ENCODE measurements around the gene MYLK. TPM values are rescaled to one million over a fixed set of nuclear protein-coding genes. Genes with fewer than 3 reads are reported as not detected.

MYLK gene
- total and polyA plus RNA-seq, 4 donors = 17.1 to 158 (median 41.9) TPM

GRCh38 chr3:123658118-123658851 is 225.8 kb downstream of the MYLK start:
- Histone ChIP-seq H3K27me3 (ENCODE audit: control insufficient read depth in 4 of 4, insufficient read depth in 4 of 4, low read length in 3 of 4) (no peaks in the 10 kb centered on the region), H3K9me3 (ENCODE audit: control insufficient read depth in 4 of 4, low read length in 3 of 4) (no peaks in the 10 kb centered on the region), H3K36me3 (ENCODE audit: control insufficient read depth in 4 of 4, insufficient read depth in 3 of 4, low read depth in 1 of 4, low read length in 3 of 4) (peaks cover 6 to 28% (median 21%) of the 10 kb centered on the region in 4 donors), H3K4me3 (ENCODE audit: low read depth in 1 of 3, low read length in 3 of 3) (no peak overlapping the region), H3K9ac (ENCODE audit: low read depth in 1 of 2, low read length in 2 of 2) (no peak overlapping the region), H3K4me1 (ENCODE audit: control insufficient read depth in 4 of 4, insufficient read depth in 4 of 4, low read length in 3 of 4) (peaks cover 4 to 18% (median 13%) of the 10 kb centered on the region in 4 donors), H3K27ac (ENCODE audit: low read depth in 1 of 2, low read length in 2 of 2) (peak overlapping the region; percentile 13 to 39)
- TF ChIP-seq GABPA (IDR thresholded peaks at IDR 0.05 in 1 of 2, conservative IDR thresholded peaks at IDR 0.05 in 1 of 2) (no peak), HNF4G (IDR thresholded peaks at IDR 0.05) (no peak), HNF4A (conservative IDR thresholded peaks at IDR 0.05) (no peak), SP1 (IDR thresholded peaks at IDR 0.05) (no peak), ATF3 (IDR thresholded peaks at IDR 0.05) (no peak), RXRA (IDR thresholded peaks at IDR 0.05) (no peak), FOXA1 (IDR thresholded peaks at IDR 0.05) (no peak), RAD21 (IDR thresholded peaks at IDR 0.05) (no peak), FOXA2 (IDR thresholded peaks at IDR 0.05) (no peak), JUND (IDR thresholded peaks at IDR 0.05) (no peak), ZBTB33 (IDR thresholded peaks at IDR 0.05) (no peak)
- WGBS = 93% methylated on average over 1 of the region's 1 CpG
- DNase-seq (ENCODE audit: low spot score) = no peak

GRCh38 chr3:123657568-123657967 is 226.6 kb downstream of the MYLK start:
- H3K4me1 ChIP-seq (ENCODE audit: control insufficient read depth in 4 of 4, insufficient read depth in 4 of 4, low read length in 3 of 4) = peaks cover 4 to 25% (median 18%) of the 10 kb centered on the region in 4 donors
- H3K27ac ChIP-seq (ENCODE audit: low read depth in 1 of 2, low read length in 2 of 2) = peak overlapping the region; percentile 24 to 39
- H3K36me3 ChIP-seq (ENCODE audit: control insufficient read depth in 4 of 4, insufficient read depth in 3 of 4, low read depth in 1 of 4, low read length in 3 of 4) = peaks cover 5 to 22% (median 19%) of the 10 kb centered on the region in 4 donors
- H3K27me3 ChIP-seq (ENCODE audit: control insufficient read depth in 4 of 4, insufficient read depth in 4 of 4, low read length in 3 of 4) = no peaks in the 10 kb centered on the region
- no peaks in the 10 kb centered on the region for H3K9me3 ChIP-seq (ENCODE audit: control insufficient read depth in 4 of 4, low read length in 3 of 4)
- WGBS = 59% methylated on average over 6 of the region's 6 CpGs
- no peak for DNase-seq (ENCODE audit: low spot score)
- H3K4me3 ChIP-seq (ENCODE audit: low read depth in 1 of 3, low read length in 3 of 3) = no peak overlapping the region
- H3K9ac ChIP-seq (ENCODE audit: low read depth in 1 of 2, low read length in 2 of 2) = no peak overlapping the region
- TF ChIP-seq SP1 (IDR thresholded peaks at IDR 0.05) (peak; percentile 9), MAX (IDR thresholded peaks at IDR 0.05) (no peak), RXRA (IDR thresholded peaks at IDR 0.05) (peak; percentile 56 to 63), NR2F2 (IDR thresholded peaks at IDR 0.05) (peak; percentile 60)

GRCh38 chr3:123657111-123657510 is 227.0 kb downstream of the MYLK start:
- peaks cover 4 to 26% (median 21%) of the 10 kb centered on the region in 4 donors for H3K4me1 ChIP-seq (ENCODE audit: control insufficient read depth in 4 of 4, insufficient read depth in 4 of 4, low read length in 3 of 4)
- H3K36me3 ChIP-seq (ENCODE audit: control insufficient read depth in 4 of 4, insufficient read depth in 3 of 4, low read depth in 1 of 4, low read length in 3 of 4) = peaks cover 4 to 22% (median 19%) of the 10 kb centered on the region in 4 donors
- no peak for TF ChIP-seq SP1 (IDR thresholded peaks at IDR 0.05)
- TF ChIP-seq CTCF (IDR thresholded peaks at IDR 0.05; ENCODE audit: low read depth, low read length, missing input control) = no peak
- no peak for TF ChIP-seq GABPA (IDR thresholded peaks at IDR 0.05 in 1 of 2, conservative IDR thresholded peaks at IDR 0.05 in 1 of 2)
- no peak for TF ChIP-seq EGR1 (IDR thresholded peaks at IDR 0.05; ENCODE audit: low read depth in 2 of 2)
- no peak for TF ChIP-seq MAX (IDR thresholded peaks at IDR 0.05)
- TF ChIP-seq JUND (IDR thresholded peaks at IDR 0.05) = no peak
- TF ChIP-seq YY1 (IDR thresholded peaks at IDR 0.05) = no peak
- no peak for TF ChIP-seq RXRA (IDR thresholded peaks at IDR 0.05)
- TF ChIP-seq RAD21 (IDR thresholded peaks at IDR 0.05) = no peak
- TF ChIP-seq FOXA2 (IDR thresholded peaks at IDR 0.05) = no peak
- TF ChIP-seq NR2F2 (IDR thresholded peaks at IDR 0.05) = no peak
- TF ChIP-seq HNF4G (IDR thresholded peaks at IDR 0.05) = no peak
- TF ChIP-seq HNF4A (conservative IDR thresholded peaks at IDR 0.05) = no peak
- no peak for TF ChIP-seq FOXA1 (IDR thresholded peaks at IDR 0.05)
- TF ChIP-seq REST (IDR thresholded peaks at IDR 0.05) = no peak
- no peak for DNase-seq (ENCODE audit: low spot score)
- no peaks in the 10 kb centered on the region for H3K9me3 ChIP-seq (ENCODE audit: control insufficient read depth in 4 of 4, low read length in 3 of 4)
- H3K27ac ChIP-seq (ENCODE audit: low read depth in 1 of 2, low read length in 2 of 2) = peak overlapping the region; percentile 14 to 24
- H3K4me3 ChIP-seq (ENCODE audit: low read depth in 1 of 3, low read length in 3 of 3) = no peak overlapping the region
- no peaks in the 10 kb centered on the region for H3K27me3 ChIP-seq (ENCODE audit: control insufficient read depth in 4 of 4, insufficient read depth in 4 of 4, low read length in 3 of 4)
- WGBS = 85% methylated on average over 10 of the region's 10 CpGs
- H3K9ac ChIP-seq (ENCODE audit: low read depth in 1 of 2, low read length in 2 of 2) = no peak overlapping the region

All from liver (tissue), 9 donors.